AG04450 (cell line): ENCODE results near the gene MED25. TPM values are rescaled to one million over a fixed set of nuclear protein-coding genes. Genes with fewer than 3 reads are reported as not detected.

Experiments used
- CTCF ChIA-PET: fragments of 300-600, 350-600 bp; formaldehyde crosslinking; extraction: SDS; loops from one replicate; lab custom pipeline; 2022; ENCODE audit warnings: antibody characterized with exemption, inconsistent platforms; lab: Charles Lee
- POLR2A ChIA-PET: fragments of 350-600 bp; formaldehyde crosslinking; extraction: SDS; loops from one replicate; lab custom pipeline; 2021; ENCODE audit warnings: antibody characterized with exemption, inconsistent platforms; lab: Yijun Ruan, JAX
- DNase-seq: peaks from one replicate; pipeline ENCODE4 v3.0.0-alpha.2; 2011; ENCODE audit warnings: low read depth, low spot score
- H3K27ac ChIP-seq: one replicate; pipeline ENCODE4 v1.5.1; 2012; ENCODE audit warnings: low read depth, low read length, control low read depth
- H3K27me3 ChIP-seq: one replicate; pipeline ENCODE4 v1.6.0; 2012; ENCODE audit warnings: low read length; ENCODE audit not compliant: control insufficient read depth, insufficient read depth
- H3K4me3 ChIP-seq: 2 replicates; pipeline ENCODE4 v1.5.1; 2011; ENCODE audit warnings: mild to moderate bottlenecking, low read depth, low read length, control low read depth
- H3K9me3 ChIP-seq: 2 replicates; pipeline ENCODE4 v1.5.1; 2012; ENCODE audit warnings: low read length; ENCODE audit not compliant: control insufficient read depth, insufficient read depth
- CTCF ChIP-seq: IDR thresholded peaks from 2 replicates; pipeline ENCODE4 v1.5.1; 2011; ENCODE audit warnings: low read depth, low read length, control low read depth, inconsistent platforms
- polyA plus RNA-seq: library from polyadenylated mRNA; depleted of rRNA; stranded (reverse); fragments of >200 nt; gene quantifications from 2 replicates; pipeline ENCODE4 v1.2.3, GENCODE V29; 2011

The MED25 gene
- polyA plus RNA-seq, 1 experiment: 12.6 TPM

- no peak for TF ChIP-seq CTCF
These were observed 36.5 kb downstream of the MED25 start for GRCh38 chr19:49854378-49855263.

GRCh38 chr19:49855277-49855675, 37.2 kb downstream of the MED25 start:
- no peaks in the 10 kb centered on the region for H3K27me3 ChIP-seq
- peak overlapping the region; percentile 2 for H3K27ac ChIP-seq
- TF ChIP-seq CTCF: no peak
- H3K9me3 ChIP-seq: no peaks in the 10 kb centered on the region; the same call in 1 of the 2 replicates
- H3K4me3 ChIP-seq: no peak overlapping the region
- ChIA-PET POLR2A (no interaction called here), CTCF (no interaction called here)
- DNase-seq: no peak

More at GRCh38 chr19:49854378-49855263, 36.5 kb downstream of the MED25 start:
- Histone ChIP-seq H3K9me3 (peaks cover under 1% of the 10 kb centered on the region; the same call in 1 of the 2 replicates), H3K27ac (peak overlapping the region; percentile 31), H3K4me3 (no peak overlapping the region), H3K27me3 (no peaks in the 10 kb centered on the region)
- ChIA-PET POLR2A (interaction anchor here (0.7 to 0.9 kb wide), 2 partner anchors 9 to 11 kb away, joined by 3 to 4 read pairs; no protein-coding TSS in a partner anchor), CTCF (no interaction called here)
- no peak for DNase-seq

GRCh38 chr19:49855676-49856573, 37.8 kb downstream of the MED25 start:
- no peaks in the 10 kb centered on the region for H3K27me3 ChIP-seq
- ChIA-PET POLR2A (no interaction called here), CTCF (no interaction called here)
- no peak overlapping the region for H3K27ac ChIP-seq
- DNase-seq: no peak
- no peaks in the 10 kb centered on the region; the same call in 1 of the 2 replicates for H3K9me3 ChIP-seq
- TF ChIP-seq CTCF: no peak
- no peak overlapping the region for H3K4me3 ChIP-seq

- ChIA-PET POLR2A (interaction anchor here (2.3 kb wide), 1 partner anchor 13 kb away, joined by 5 read pairs; no protein-coding TSS in a partner anchor), CTCF (no interaction called here)
- Histone ChIP-seq H3K4me3 (no peak overlapping the region), H3K27ac (no peak overlapping the region), H3K9me3 (no peaks in the 10 kb centered on the region; the same call in 1 of the 2 replicates), H3K27me3 (no peaks in the 10 kb centered on the region)
- no peak for DNase-seq
- no peak for TF ChIP-seq CTCF
These were observed 38.5 kb downstream of the MED25 start for GRCh38 chr19:49856574-49857021.
